HEK293T (cell line): Measurements from ENCODE around the gene PBX4.

ENCODE experiments used
- ARNT ChIP-seq: fragments of 450-650 bp; IDR thresholded peaks from 2 replicates; pipeline ENCODE4 v1.6.1; 2017; ENCODE audit warnings: mild to moderate bottlenecking
- BHLHE40 ChIP-seq: fragments of 450-650 bp; IDR thresholded peaks from 2 replicates; pipeline ENCODE4 v1.6.1; 2016; ENCODE audit warnings: mild to moderate bottlenecking, moderate library complexity, borderline replicate concordance
- CTBP1 ChIP-seq: fragments of 450-650 bp; IDR thresholded peaks from 2 replicates; pipeline ENCODE4 v1.6.1; 2016; ENCODE audit warnings: borderline replicate concordance
- ELF4 ChIP-seq: fragments of 450-650 bp; IDR thresholded peaks from 2 replicates; pipeline ENCODE4 v1.6.1; 2017; ENCODE audit warnings: antibody characterized with exemption
- FOXA1 ChIP-seq: fragments of 450-650 bp; IDR thresholded peaks from 2 replicates; pipeline ENCODE4 v1.6.1; 2016; ENCODE audit warnings: mild to moderate bottlenecking
- FOXK2 ChIP-seq: fragments of 450-650 bp; IDR thresholded peaks from 2 replicates; pipeline ENCODE4 v1.6.1; 2016; ENCODE audit warnings: mild to moderate bottlenecking
- FOXM1 ChIP-seq: fragments of 450-650 bp; IDR thresholded peaks from 2 replicates; pipeline ENCODE4 v1.6.1; 2017; ENCODE audit warnings: mild to moderate bottlenecking, borderline replicate concordance
- HDGF ChIP-seq: fragments of 450-650 bp; IDR thresholded peaks from 2 replicates; pipeline ENCODE4 v1.6.1; 2017; ENCODE audit warnings: antibody characterized with exemption, borderline replicate concordance
- L3MBTL2 ChIP-seq: fragments of 450-650 bp; conservative IDR thresholded peaks from 2 replicates; pipeline ENCODE4 v1.6.1; 2016; ENCODE audit warnings: mild to moderate bottlenecking
- NFRKB ChIP-seq: fragments of 450-650 bp; IDR thresholded peaks from 2 replicates; pipeline ENCODE4 v1.6.1; 2016; ENCODE audit warnings: mild to moderate bottlenecking, moderate library complexity
- SP1 ChIP-seq: fragments of 450-650 bp; IDR thresholded peaks from 2 replicates; pipeline ENCODE4 v1.6.1; 2017
- TARDBP ChIP-seq: fragments of 450-650 bp; IDR thresholded peaks from 2 replicates; pipeline ENCODE4 v1.6.1; 2016
- ZNF384 ChIP-seq: fragments of 450-650 bp; IDR thresholded peaks from 2 replicates; pipeline ENCODE4 v1.6.1; 2016
- TF ChIP-seq, protein P1 (sequence below): fragments of 450-650 bp; IDR thresholded peaks from 2 replicates; pipeline ENCODE4 v1.6.1; 2016

DNA sequence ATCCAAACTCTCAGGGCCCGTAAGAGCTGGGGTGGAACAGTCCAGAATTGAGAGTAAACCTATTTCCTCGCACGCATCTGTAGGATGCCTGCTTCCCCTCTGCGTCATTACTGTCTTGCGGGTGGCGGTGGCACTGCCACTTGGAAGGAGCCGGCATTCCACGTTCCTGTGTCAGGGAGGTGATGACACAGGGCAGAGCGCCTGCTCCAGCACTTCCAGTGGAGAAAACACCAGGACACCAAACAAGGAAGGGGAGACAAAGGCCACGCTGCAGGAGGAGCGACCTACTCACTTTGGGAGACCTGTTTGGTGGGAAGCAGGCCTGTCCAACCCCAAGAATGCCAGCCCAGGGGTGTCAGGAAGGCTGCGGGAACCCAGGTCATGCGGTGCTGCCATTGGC is 37.1 kb downstream of the PBX4 start:
- TF ChIP-seq ZNF384 = no peak
- no peak for TF ChIP-seq L3MBTL2
- no peak for TF ChIP-seq BHLHE40
- TF ChIP-seq FOXM1 = no peak
- TF ChIP-seq CTBP1 = no peak
- no peak for TF ChIP-seq FOXA1
- no peak for TF ChIP-seq TARDBP
- TF ChIP-seq ELF4 = no peak
- no peak for TF ChIP-seq HDGF
- no peak for TF ChIP-seq FOXK2
- TF ChIP-seq, protein P1, sequence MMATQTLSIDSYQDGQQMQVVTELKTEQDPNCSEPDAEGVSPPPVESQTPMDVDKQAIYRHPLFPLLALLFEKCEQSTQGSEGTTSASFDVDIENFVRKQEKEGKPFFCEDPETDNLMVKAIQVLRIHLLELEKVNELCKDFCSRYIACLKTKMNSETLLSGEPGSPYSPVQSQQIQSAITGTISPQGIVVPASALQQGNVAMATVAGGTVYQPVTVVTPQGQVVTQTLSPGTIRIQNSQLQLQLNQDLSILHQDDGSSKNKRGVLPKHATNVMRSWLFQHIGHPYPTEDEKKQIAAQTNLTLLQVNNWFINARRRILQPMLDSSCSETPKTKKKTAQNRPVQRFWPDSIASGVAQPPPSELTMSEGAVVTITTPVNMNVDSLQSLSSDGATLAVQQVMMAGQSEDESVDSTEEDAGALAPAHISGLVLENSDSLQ = no peak
- TF ChIP-seq NFRKB = no peak
- TF ChIP-seq SP1 = no peak
- no peak for TF ChIP-seq ARNT
